ENCODE measurements around the gene PALS2.

- TF ChIP-seq SAP130 (CRISPR knock-in tag; IDR thresholded peaks at IDR 0.05; ENCODE audit: low read depth) (no peak), MYC (CRISPR knock-in tag; IDR thresholded peaks at IDR 0.05; ENCODE audit: borderline replicate concordance) (no peak), TAF1 (CRISPR knock-in tag; IDR thresholded peaks at IDR 0.05) (no peak), GFI1 (CRISPR knock-in tag; IDR thresholded peaks at IDR 0.05; ENCODE audit: borderline replicate concordance) (no peak), FOXM1 (CRISPR knock-in tag; IDR thresholded peaks at IDR 0.05) (no peak), NFIC (IDR thresholded peaks at IDR 0.05; ENCODE audit: low read length) (no peak)
Observed at GRCh38 chr7:24574386-24574785, 1.1 kb downstream of the PALS2 start.
